Endothelial cell of umbilical vein (primary cell): ENCODE data around the gene ITGB8.

Source experiments
- CTCF ChIP-seq, 2 donors: IDR thresholded peaks; 1 replicate in 1 of 2; 2 replicates in 1 of 2; pipeline ENCODE4 v1.5.1; 2011; ENCODE audit warnings: low read length in 2 of 2, mild to moderate bottlenecking in 2 of 2, moderate library complexity in 2 of 2, control low read depth in 1 of 2, inconsistent platforms in 1 of 2, low read depth in 1 of 2; ENCODE audit not compliant: insufficient read depth in 1 of 2; ENCODE audit errors: extremely low read depth in 1 of 2
- EZH2 ChIP-seq: IDR thresholded peaks from 2 replicates; pipeline ENCODE4 v1.6.1; 2012; ENCODE audit warnings: borderline replicate concordance, low read depth, mild to moderate bottlenecking, moderate library complexity, low read length, inconsistent platforms; ENCODE audit not compliant: severe bottlenecking
- FOS ChIP-seq: IDR thresholded peaks from 2 replicates; pipeline ENCODE4 v1.6.1; 2011; ENCODE audit warnings: mild to moderate bottlenecking, low read length, moderate library complexity, borderline replicate concordance; ENCODE audit not compliant: insufficient read depth
- POLR2A ChIP-seq: IDR thresholded peaks from 2 replicates; pipeline ENCODE4 v1.6.1; 2012; ENCODE audit warnings: low read depth, mild to moderate bottlenecking, control low read depth, low read length
- POLR2AphosphoS5 ChIP-seq: IDR thresholded peaks from 2 replicates; pipeline ENCODE4 v1.6.1; 2012; ENCODE audit warnings: low read depth, mild to moderate bottlenecking, control low read depth, low read length, moderate library complexity; ENCODE audit not compliant: insufficient read depth

- TF ChIP-seq CTCF (IDR thresholded peaks at IDR 0.05; ENCODE audit: extremely low read depth in 1 of 2, insufficient read depth in 1 of 2, low read depth in 1 of 2, low read length in 2 of 2): no peak
- TF ChIP-seq POLR2A: no peak
- peak; percentile 19 for TF ChIP-seq FOS
- TF ChIP-seq EZH2: no peak
- no peak for TF ChIP-seq POLR2AphosphoS5
Measured at GRCh38 chr7:20327055-20327454, 3.6 kb upstream of the ITGB8 start.
